Measurements from ENCODE around the gene SLC39A3. TPM values are rescaled to one million over a fixed set of nuclear protein-coding genes. Genes with fewer than 3 reads are reported as not detected.

Gene SLC39A3
- total and polyA plus RNA-seq, 4 donors, result 22.4 to 56.5 (median 42.7) TPM

GRCh38 chr19:2779121-2779740 lies 39.4 kb upstream of the SLC39A3 start:
- peaks cover 70% of the 10 kb centered on the region for H3K4me1 ChIP-seq (ENCODE audit: control insufficient read depth, insufficient read depth, low read length)
- H3K36me3 ChIP-seq (ENCODE audit: control insufficient read depth, insufficient read depth, low read length), result peaks cover 42% of the 10 kb centered on the region
- H3K27ac ChIP-seq (ENCODE audit: low read depth, low read length), result peak overlapping the region; percentile 57
- no peak overlapping the region for H3K4me3 ChIP-seq (ENCODE audit: low read depth, low read length)
- DNase-seq (ENCODE audit: low read depth in 4 of 6, low spot score in 6 of 6), result peak in 4 of 6 donors; percentile 17 to 61 (median 28)
- 37% methylated on average over 10 of the region's 14 CpGs for WGBS (ENCODE audit: insufficient coverage)
- no peaks in the 10 kb centered on the region for H3K9me3 ChIP-seq (ENCODE audit: control insufficient read depth, insufficient read depth, low read length)
- H3K27me3 ChIP-seq (ENCODE audit: control insufficient read depth, insufficient read depth, low read length), result no peaks in the 10 kb centered on the region

GRCh38 chr19:2777952-2778683 lies 38.3 kb upstream of the SLC39A3 start:
- 97% methylated on average over 10 of the region's 19 CpGs for WGBS (ENCODE audit: insufficient coverage)
- no peaks in the 10 kb centered on the region for H3K9me3 ChIP-seq (ENCODE audit: control insufficient read depth, insufficient read depth, low read length)
- DNase-seq (ENCODE audit: low read depth in 4 of 6, low spot score in 6 of 6), result no peak
- no peak overlapping the region for H3K4me3 ChIP-seq (ENCODE audit: low read depth, low read length)
- peaks cover 62% of the 10 kb centered on the region for H3K4me1 ChIP-seq (ENCODE audit: control insufficient read depth, insufficient read depth, low read length)
- H3K36me3 ChIP-seq (ENCODE audit: control insufficient read depth, insufficient read depth, low read length), result peaks cover 46% of the 10 kb centered on the region
- H3K27me3 ChIP-seq (ENCODE audit: control insufficient read depth, insufficient read depth, low read length), result no peaks in the 10 kb centered on the region
- H3K27ac ChIP-seq (ENCODE audit: low read depth, low read length), result no peak overlapping the region

DNA sequence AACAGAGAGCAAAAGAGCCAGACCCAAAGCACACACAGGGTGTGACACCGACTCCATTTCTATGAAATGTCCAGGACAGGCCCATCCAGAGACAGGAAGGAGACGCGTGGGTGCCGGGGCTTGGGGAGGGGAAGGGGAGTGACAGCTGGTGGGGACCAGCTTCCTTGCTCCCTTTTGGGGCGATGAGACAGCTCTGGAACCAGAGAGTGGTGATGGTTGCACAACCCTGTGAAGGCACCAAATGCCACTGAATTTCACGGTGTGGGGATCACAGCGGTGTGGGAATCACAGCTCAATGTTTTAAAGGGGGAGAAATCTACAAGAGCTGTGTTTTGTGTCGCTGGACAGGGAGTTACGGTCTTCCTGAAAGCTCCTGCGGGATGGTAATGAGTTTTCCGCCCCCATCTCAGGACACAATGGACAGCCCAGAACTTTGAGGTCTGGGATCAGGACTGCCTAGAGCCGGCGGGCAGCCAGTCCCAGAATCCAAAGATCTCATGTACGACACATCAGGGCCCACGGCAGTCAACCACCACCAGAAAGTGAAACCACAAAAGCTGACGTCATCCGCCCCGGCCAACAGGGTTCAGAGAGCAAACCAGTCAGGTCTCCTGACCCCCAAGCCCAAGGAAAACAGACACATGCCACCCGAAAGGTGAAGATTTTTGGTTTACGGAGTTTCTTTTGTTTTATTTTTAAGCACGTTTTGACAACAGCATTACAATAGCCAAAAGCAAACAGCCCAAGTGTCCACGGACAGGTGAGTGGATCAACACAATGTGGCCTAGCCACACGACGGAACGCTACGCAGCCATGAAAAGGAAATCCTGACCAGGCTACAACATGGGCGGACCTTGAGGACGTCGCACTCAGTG lies 36.0 kb upstream of the SLC39A3 start:
- Histone ChIP-seq H3K9me3 (ENCODE audit: control insufficient read depth, insufficient read depth, low read length) (no peaks in the 10 kb centered on the region), H3K4me3 (ENCODE audit: low read depth, low read length) (no peak overlapping the region), H3K36me3 (ENCODE audit: control insufficient read depth, insufficient read depth, low read length) (peaks cover 64% of the 10 kb centered on the region), H3K4me1 (ENCODE audit: control insufficient read depth, insufficient read depth, low read length) (peaks cover 48% of the 10 kb centered on the region), H3K27me3 (ENCODE audit: control insufficient read depth, insufficient read depth, low read length) (no peaks in the 10 kb centered on the region), H3K27ac (ENCODE audit: low read depth, low read length) (peak overlapping the region; percentile 61)
- WGBS (ENCODE audit: insufficient coverage), result 79% methylated on average over 27 of the region's 29 CpGs
- no peak for DNase-seq (ENCODE audit: low read depth in 4 of 6, low spot score in 6 of 6)

DNA sequence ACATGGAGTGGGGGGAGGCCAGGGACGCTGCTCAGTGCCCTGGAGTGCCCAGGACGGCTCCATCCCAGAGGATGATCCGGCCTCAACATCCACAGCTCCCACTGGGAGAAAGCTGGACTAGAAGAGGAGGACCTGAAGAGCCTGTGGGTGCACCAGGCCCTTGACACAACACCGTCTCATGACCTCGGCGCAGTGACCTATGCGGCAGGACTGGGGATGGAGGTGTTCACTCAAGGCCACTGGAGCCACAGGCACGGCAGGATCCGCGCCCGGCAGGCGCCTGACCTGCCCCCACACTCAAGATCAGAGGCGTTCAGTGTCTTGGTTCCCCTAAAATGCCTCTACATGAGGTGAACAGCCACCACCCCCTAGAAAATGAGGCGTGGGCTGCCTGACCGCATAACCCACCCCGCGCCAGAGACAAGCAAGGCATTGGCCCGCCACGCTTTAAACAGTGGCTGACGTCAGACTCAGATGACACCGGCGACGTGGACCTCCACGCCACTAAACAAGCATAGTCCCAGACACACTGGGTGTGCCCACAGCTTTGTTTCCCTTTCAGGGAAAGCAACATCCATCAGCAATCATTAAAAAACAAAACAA lies 35.2 kb upstream of the SLC39A3 start:
- DNase-seq (ENCODE audit: low read depth in 4 of 6, low spot score in 6 of 6), result no peak
- Histone ChIP-seq H3K4me3 (ENCODE audit: low read depth, low read length) (no peak overlapping the region), H3K27ac (ENCODE audit: low read depth, low read length) (peak overlapping the region; percentile 25), H3K27me3 (ENCODE audit: control insufficient read depth, insufficient read depth, low read length) (no peaks in the 10 kb centered on the region), H3K36me3 (ENCODE audit: control insufficient read depth, insufficient read depth, low read length) (peaks cover 65% of the 10 kb centered on the region), H3K9me3 (ENCODE audit: control insufficient read depth, insufficient read depth, low read length) (no peaks in the 10 kb centered on the region), H3K4me1 (ENCODE audit: control insufficient read depth, insufficient read depth, low read length) (peaks cover 45% of the 10 kb centered on the region)
- WGBS (ENCODE audit: insufficient coverage), result 91% methylated on average over 24 of the region's 24 CpGs

- no peaks in the 10 kb centered on the region for H3K9me3 ChIP-seq (ENCODE audit: control insufficient read depth, insufficient read depth, low read length)
- no peak for DNase-seq (ENCODE audit: low read depth in 4 of 6, low spot score in 6 of 6)
- H3K4me1 ChIP-seq (ENCODE audit: control insufficient read depth, insufficient read depth, low read length), result peaks cover 36% of the 10 kb centered on the region
- no peaks in the 10 kb centered on the region for H3K27me3 ChIP-seq (ENCODE audit: control insufficient read depth, insufficient read depth, low read length)
- H3K36me3 ChIP-seq (ENCODE audit: control insufficient read depth, insufficient read depth, low read length), result peaks cover 67% of the 10 kb centered on the region
- H3K4me3 ChIP-seq (ENCODE audit: low read depth, low read length), result no peak overlapping the region
- 79% methylated on average over 32 of the region's 32 CpGs for WGBS (ENCODE audit: insufficient coverage)
- no peak overlapping the region for H3K27ac ChIP-seq (ENCODE audit: low read depth, low read length)
These were observed 34.4 kb upstream of the SLC39A3 start for GRCh38 chr19:2774083-2774679.

GRCh38 chr19:2771786-2772674 lies 32.2 kb upstream of the SLC39A3 start:
- Histone ChIP-seq H3K27ac (ENCODE audit: low read depth, low read length) (no peak overlapping the region), H3K36me3 (ENCODE audit: control insufficient read depth, insufficient read depth, low read length) (peaks cover 72% of the 10 kb centered on the region), H3K4me1 (ENCODE audit: control insufficient read depth, insufficient read depth, low read length) (peaks cover 19% of the 10 kb centered on the region), H3K4me3 (ENCODE audit: low read depth, low read length) (no peak overlapping the region), H3K9me3 (ENCODE audit: control insufficient read depth, insufficient read depth, low read length) (no peaks in the 10 kb centered on the region), H3K27me3 (ENCODE audit: control insufficient read depth, insufficient read depth, low read length) (no peaks in the 10 kb centered on the region)
- WGBS (ENCODE audit: insufficient coverage), result 83% methylated on average over 27 of the region's 29 CpGs
- DNase-seq (ENCODE audit: low read depth in 4 of 6, low spot score in 6 of 6), result no peak

GRCh38 chr19:2770055-2771013 lies 30.5 kb upstream of the SLC39A3 start:
- peak overlapping the region; percentile 25 for H3K27ac ChIP-seq (ENCODE audit: low read depth, low read length)
- peak in 1 of 6 donors; percentile 34 for DNase-seq (ENCODE audit: low read depth in 4 of 6, low spot score in 6 of 6)

DNA sequence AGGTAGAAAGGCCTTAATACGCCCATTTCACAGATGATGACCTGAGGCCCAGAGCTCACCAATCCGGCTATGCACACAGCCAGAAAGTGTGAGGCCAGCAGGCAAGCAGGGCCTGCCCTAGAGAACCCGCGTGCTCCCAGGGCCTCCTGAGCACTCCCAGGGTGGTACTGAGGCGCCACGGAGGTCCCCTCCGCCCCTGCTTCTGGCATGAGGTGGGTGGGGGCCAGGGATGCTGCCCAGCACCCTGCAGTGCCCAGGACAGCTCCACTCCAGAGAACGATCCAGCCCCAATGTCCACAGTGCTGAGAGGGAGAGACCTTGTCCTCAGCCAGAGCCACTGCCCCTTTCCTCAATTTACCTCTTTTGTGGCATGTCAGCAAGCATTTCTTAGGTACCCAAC lies 29.4 kb upstream of the SLC39A3 start:
- Histone ChIP-seq H3K27me3 (ENCODE audit: control insufficient read depth, insufficient read depth, low read length) (no peaks in the 10 kb centered on the region), H3K9me3 (ENCODE audit: control insufficient read depth, insufficient read depth, low read length) (no peaks in the 10 kb centered on the region), H3K4me1 (ENCODE audit: control insufficient read depth, insufficient read depth, low read length) (peaks cover 9% of the 10 kb centered on the region), H3K36me3 (ENCODE audit: control insufficient read depth, insufficient read depth, low read length) (peaks cover 87% of the 10 kb centered on the region), H3K27ac (ENCODE audit: low read depth, low read length) (no peak overlapping the region), H3K4me3 (ENCODE audit: low read depth, low read length) (no peak overlapping the region)
- WGBS (ENCODE audit: insufficient coverage), result 93% methylated on average over 5 of the region's 8 CpGs
- no peak for DNase-seq (ENCODE audit: low read depth in 4 of 6, low spot score in 6 of 6)

More at GRCh38 chr19:2770055-2771013, 30.5 kb upstream of the SLC39A3 start:
- H3K9me3 ChIP-seq (ENCODE audit: control insufficient read depth, insufficient read depth, low read length), result no peaks in the 10 kb centered on the region
- 84% methylated on average over 38 of the region's 40 CpGs for WGBS (ENCODE audit: insufficient coverage)
- H3K36me3 ChIP-seq (ENCODE audit: control insufficient read depth, insufficient read depth, low read length), result peaks cover 82% of the 10 kb centered on the region
- peaks cover 19% of the 10 kb centered on the region for H3K4me1 ChIP-seq (ENCODE audit: control insufficient read depth, insufficient read depth, low read length)
- H3K4me3 ChIP-seq (ENCODE audit: low read depth, low read length), result no peak overlapping the region
- no peaks in the 10 kb centered on the region for H3K27me3 ChIP-seq (ENCODE audit: control insufficient read depth, insufficient read depth, low read length)

Measured in spinal cord (tissue), 10 donors.